ENCODE measurements around the gene CLN3. TPM values are rescaled to one million over a fixed set of nuclear protein-coding genes. Genes with fewer than 3 reads are reported as not detected.

CLN3 gene
- total RNA-seq, 4 donors from 2014 or later, result 32.2 to 52.7 (median 43.6) TPM

DNA sequence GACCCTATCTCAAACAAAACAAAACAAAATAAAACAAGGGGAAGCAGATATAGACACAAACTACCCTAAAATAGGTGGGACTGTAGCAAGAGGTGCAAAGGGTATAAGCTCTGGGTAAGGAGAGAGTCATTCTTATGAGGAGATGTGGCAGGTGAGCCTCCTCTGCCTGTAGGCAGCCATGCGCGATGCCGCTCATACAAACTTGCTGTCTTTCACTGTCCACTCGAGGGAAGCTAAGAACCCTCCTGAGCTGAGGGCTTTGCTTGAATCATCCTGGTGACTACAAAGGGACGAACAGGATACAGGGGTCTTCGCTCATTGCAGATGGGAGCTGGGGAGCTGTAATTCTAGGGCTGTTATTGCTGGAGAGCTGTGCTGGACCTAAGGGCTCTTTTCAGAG, 29.6 kb upstream of the CLN3 start:
- WGBS, 2 donors, result 87% methylated on average over 6 of the region's 6 CpGs
- no peak overlapping the region for H3K4me3 ChIP-seq (ENCODE audit: low read depth, poor library complexity, severe bottlenecking)
- no peak for DNase-seq (ENCODE audit: low spot score in 2 of 2)
- intact Hi-C loops (cut with DNase I; ENCODE audit: low total_unique reads), result no loop called here
- TF ChIP-seq, protein P1, sequence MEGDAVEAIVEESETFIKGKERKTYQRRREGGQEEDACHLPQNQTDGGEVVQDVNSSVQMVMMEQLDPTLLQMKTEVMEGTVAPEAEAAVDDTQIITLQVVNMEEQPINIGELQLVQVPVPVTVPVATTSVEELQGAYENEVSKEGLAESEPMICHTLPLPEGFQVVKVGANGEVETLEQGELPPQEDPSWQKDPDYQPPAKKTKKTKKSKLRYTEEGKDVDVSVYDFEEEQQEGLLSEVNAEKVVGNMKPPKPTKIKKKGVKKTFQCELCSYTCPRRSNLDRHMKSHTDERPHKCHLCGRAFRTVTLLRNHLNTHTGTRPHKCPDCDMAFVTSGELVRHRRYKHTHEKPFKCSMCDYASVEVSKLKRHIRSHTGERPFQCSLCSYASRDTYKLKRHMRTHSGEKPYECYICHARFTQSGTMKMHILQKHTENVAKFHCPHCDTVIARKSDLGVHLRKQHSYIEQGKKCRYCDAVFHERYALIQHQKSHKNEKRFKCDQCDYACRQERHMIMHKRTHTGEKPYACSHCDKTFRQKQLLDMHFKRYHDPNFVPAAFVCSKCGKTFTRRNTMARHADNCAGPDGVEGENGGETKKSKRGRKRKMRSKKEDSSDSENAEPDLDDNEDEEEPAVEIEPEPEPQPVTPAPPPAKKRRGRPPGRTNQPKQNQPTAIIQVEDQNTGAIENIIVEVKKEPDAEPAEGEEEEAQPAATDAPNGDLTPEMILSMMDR (IDR thresholded peaks at IDR 0.05), result no peak
- TF ChIP-seq POLR2A (IDR thresholded peaks at IDR 0.05), result no peak

DNA sequence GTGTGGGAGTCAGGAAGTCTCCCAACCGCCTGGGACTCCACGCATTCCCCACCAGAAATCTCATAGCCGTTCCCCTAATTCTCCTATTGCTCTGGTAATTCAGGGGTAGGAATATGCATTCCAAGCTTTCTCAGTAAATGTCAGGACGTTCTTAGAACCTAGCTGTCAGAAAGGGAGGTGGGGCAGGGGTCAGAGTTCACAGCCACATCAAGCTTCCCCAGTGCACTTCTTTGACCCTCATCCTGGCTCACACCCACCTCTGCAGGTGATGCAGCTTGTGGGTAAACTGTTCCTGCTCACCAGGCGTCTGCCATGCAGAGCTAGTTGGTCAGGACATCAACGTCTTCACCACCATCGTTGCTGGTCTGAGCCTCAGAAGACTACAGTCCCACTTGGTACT, 28.8 kb upstream of the CLN3 start:
- TF ChIP-seq POLR2A (IDR thresholded peaks at IDR 0.05), result no peak
- TF ChIP-seq, protein P1 (IDR thresholded peaks at IDR 0.05), result no peak
- intact Hi-C loops (cut with DNase I; ENCODE audit: low total_unique reads), result no loop called here
- 78 to 79% methylated on average over 7 of the region's 7 CpGs for WGBS, 2 donors
- H3K4me3 ChIP-seq (ENCODE audit: low read depth, poor library complexity, severe bottlenecking), result no peak overlapping the region
- no peak for DNase-seq (ENCODE audit: low spot score in 2 of 2)

DNA sequence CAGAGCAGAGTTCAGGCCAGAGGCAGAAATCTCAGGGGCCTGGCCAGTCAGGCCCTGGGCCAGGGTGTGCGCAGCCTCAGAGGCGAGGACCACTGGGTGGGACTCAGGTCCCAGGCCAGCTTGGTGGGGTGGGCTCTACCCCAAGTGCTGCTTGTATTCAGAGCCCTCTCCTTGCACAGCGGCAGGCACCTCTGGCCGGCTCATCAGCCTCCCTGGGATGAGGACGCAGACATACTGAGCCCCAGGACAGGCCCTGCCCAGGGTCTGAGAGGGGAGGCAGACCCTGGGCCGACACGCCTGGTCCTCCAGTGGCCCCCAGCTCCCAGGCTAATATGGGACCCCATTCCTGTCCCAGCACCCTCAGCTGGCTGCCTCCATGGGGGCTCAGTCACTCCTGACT, 22.4 kb upstream of the CLN3 start:
- intact Hi-C loops (cut with DNase I; ENCODE audit: low total_unique reads), result no loop called here
- no peak for DNase-seq (ENCODE audit: low spot score in 2 of 2)
- WGBS, 2 donors, result 79 to 81% methylated on average over 6 to 7 of the region's 7 CpGs
- H3K4me3 ChIP-seq (ENCODE audit: low read depth, poor library complexity, severe bottlenecking), result no peak overlapping the region
- TF ChIP-seq, protein P1 (IDR thresholded peaks at IDR 0.05), result no peak
- no peak for TF ChIP-seq POLR2A (IDR thresholded peaks at IDR 0.05)

DNA sequence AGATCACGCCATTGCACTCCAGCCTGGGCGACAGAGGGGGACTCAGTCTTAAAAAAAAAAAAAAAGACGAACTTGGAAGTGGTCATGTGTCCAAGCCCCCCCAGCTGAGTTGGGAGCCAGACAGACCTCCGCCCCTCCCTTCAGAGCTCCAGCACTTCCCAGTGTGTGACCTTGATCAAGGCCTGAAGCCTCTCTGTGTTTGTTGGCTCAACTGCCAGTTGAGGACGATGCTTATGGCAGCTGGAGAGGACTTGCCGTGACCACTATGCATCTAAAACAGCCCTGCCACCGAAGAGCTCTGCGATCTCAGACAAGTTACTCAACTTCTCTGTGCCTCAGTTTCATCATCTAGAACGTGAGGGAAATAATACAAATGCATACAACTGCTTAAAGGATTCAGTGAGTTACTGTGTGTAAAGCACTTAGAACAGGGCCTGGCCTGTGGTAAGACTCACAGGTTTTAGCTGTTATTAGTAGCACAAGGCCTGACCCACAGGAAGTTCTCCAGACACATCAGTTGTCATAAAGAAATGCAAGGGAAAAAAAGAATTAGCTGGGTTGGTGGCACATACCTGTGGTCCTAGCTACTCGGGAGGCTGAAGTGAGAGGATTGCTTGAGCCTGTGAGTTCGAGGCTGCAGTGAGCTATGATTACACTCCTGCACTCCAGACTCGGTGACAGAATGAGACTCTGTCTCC, 21.8 kb upstream of the CLN3 start:
- DNase-seq (ENCODE audit: low spot score in 2 of 2), result no peak
- 85 to 88% methylated on average over 12 of the region's 12 CpGs for WGBS, 2 donors
- H3K4me3 ChIP-seq (ENCODE audit: low read depth, poor library complexity, severe bottlenecking), result no peak overlapping the region
- TF ChIP-seq, protein P1 (IDR thresholded peaks at IDR 0.05), result no peak
- no peak for TF ChIP-seq POLR2A (IDR thresholded peaks at IDR 0.05)
- intact Hi-C loops (cut with DNase I; ENCODE audit: low total_unique reads), result no loop called here

DNA sequence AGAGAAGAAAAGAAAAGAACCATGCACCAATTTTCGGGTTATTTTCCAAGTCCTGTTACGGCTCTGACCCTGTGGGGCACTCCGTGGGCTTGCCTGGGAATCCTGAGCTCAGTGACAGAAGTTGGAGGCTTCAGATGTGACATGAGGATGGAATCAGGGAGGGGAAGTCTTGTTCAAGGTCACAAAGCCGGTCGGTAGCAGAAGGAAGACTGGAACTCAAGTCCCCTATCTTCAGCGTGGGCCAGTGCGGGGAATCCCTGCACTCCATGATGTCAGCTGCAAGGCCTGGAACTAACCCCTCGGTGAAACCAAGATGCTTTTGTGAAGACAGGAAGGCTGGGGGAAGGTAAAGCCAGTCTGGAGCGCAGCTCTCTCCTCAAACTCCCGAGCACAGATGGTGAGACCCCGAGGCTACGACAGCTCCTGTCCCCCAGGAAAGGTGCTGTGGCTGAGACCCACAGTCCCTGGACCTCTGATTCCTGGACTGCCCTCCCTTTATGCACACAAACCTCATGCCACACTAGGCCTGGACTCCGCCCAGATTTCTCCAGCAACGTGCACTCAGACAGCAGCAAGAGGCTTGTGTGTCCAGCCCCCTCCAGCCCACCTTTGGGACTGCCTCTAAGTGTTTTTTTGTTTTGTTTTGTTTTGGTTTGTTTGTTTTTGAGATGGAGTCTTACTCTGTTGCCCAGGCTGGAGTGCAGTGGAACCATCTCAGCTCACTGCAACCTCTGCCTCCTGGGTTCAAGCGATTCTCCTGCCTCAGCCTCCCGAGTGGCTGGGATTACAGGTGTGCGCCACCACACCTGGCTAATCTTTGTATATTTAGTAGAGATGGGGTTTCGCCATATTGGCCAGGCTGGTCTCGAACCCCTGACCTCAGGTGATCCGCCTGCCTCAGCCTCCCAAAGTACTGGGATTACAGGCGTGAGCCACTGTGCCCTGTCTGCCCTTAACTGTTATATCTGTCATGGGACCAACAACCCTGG, 20.2 kb upstream of the CLN3 start:
- WGBS, 2 donors, result 89 to 90% methylated on average over 21 of the region's 21 CpGs
- no peak overlapping the region for H3K4me3 ChIP-seq (ENCODE audit: low read depth, poor library complexity, severe bottlenecking)
- intact Hi-C loops (cut with DNase I; ENCODE audit: low total_unique reads), result no loop called here
- DNase-seq (ENCODE audit: low spot score in 2 of 2), result no peak
- TF ChIP-seq, protein P1 (IDR thresholded peaks at IDR 0.05), result no peak
- no peak for TF ChIP-seq POLR2A (IDR thresholded peaks at IDR 0.05)

All from lower leg skin (tissue), 4 donors.